ENCODE results near the gene SLC22A9.
"Not testable (repeated sequence)": the region's sequence is repeated elsewhere in the genome, so short reads cannot be mapped to it uniquely, and the experiment has no call there.

Gene SLC22A9

DNA sequence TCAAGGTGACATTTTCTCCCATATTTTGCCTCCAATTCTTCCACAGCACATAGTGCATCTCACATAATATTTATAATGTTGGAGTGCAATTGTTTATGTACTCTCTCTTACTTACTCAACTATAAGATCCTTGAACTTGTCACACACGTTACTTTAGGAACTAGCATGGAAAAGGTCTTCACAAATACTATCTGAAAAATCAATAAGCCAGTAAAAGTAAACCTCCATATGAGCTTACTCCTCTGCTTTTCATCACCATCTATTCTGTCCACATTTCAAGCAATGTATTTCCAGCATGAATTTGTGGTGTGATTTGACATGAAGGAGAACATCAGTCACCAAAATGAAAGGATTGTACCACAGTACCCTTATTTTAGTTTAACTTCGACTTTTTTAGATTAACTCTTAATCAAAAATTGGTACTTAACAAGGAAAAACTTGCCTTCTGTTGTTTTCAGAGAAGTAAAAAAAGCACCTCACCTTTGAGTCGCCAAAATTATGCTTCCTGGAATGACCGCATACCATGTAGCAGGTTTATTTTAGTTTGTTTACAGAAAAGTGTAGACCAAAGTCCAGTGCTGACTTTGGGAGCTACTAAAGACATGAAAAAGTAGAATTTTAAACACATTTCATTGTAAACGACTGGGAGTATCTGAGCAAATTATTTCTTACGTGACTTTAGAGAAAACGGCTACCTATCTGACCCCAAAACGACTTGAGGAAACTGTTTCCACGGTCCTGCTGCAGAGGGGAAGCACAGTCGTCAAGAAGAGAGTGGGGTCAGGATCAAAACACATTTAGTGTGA, at the start of gene SLC22A9:
SLC22A9 (plus strand) TSS at position 621 of the 806 bp plus-strand sequence. CDS start 272 bp downstream, outside the sequence.
- no peak for DNase-seq

DNA sequence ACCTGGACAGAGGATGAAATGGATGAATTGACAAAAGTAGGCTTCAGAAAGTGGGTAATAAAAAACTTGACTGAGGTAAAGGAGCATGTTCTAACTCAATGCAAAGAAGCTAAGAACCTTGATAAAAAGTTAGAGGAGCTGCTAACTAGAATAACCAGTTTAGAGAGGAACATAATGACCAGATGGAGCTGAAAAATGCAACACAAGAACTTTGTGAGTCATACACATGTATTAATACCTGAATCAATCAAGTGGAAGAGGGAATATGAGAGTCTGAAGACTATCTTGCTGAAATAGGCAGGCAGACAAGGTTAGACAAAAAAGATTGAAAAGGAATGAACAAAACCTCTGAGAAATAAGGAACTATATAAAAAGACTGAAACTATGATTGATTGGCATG, 47.9 kb upstream of the SLC22A9 start:
- no peak for DNase-seq

DNA sequence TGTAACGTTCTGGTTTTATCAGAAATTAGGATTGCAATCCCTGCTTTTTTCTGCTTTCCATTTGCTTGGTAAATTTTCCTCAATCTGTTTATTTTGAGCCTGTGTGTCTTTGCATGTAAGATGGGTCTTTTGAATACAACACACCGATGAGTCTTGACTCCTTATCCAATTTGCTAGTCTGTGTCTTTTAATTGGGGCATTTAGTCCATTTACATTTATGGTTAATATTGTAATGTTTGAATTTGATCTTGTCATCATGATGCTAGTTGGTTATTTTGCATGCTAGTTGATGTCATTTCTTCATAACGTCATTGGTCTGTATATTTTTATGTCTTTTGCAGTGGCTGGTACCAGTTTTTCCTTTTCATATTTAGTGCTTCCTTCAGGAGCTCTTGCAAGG, 34.5 kb upstream of the SLC22A9 start:
- not testable (repeated sequence) for DNase-seq

DNA sequence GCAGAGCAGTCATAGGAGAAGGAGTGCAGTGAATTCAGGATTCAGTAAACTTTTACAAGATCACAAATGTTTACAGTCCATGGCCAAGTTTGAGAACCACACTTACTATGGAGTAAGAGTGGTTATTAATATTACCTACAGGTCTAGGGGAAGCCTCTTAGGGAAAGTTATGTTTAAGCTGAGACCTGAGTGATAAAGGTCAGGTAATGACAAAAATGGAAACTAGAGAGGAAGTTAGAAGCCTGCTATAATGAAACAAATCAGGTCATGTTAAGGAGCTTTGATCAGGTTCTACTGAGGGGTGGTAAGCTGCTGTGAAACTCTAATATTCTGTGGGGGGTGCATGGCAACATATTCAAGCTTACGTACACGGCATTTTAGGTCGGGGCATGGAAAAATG, 32.5 kb upstream of the SLC22A9 start:
- no peak for DNase-seq

DNA sequence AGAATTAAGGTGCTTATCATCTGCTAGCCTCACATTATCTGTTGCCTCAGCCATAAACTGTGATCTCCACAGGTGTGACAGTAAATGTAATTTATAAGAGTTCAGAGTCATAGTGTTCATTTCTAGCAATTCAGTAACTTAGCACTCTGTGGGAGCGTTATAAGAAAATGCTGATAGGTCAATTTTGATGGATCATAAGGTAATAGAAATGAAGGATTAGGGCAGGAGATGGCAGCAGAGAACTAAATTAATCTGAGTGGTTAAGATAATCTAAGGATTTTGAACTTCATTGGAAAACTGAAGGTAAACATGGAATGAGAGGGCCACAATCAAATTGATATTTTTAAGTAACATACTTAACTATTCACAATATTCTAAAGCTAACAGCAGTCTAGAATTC, 26.5 kb upstream of the SLC22A9 start:
- no peak for DNase-seq

DNA sequence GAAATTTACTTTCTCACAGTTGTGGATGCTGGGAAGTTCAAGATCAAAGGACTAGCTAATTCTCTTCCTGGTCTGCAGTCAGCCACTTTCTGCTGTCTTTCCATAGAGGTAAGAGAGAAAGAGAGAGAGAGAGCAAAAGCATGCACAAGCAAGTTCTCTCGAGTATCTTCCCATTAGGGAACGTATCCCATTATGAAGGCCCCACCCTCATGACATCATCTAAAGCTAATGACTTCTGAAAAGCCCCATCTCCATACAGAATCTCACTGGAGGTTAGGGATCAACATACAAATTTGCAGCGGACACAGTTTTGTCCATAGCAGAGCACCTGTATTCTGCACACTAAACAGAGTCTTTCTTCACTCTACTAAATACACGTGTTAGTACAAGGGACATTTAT, 17.4 kb upstream of the SLC22A9 start:
- no peak for DNase-seq

DNA sequence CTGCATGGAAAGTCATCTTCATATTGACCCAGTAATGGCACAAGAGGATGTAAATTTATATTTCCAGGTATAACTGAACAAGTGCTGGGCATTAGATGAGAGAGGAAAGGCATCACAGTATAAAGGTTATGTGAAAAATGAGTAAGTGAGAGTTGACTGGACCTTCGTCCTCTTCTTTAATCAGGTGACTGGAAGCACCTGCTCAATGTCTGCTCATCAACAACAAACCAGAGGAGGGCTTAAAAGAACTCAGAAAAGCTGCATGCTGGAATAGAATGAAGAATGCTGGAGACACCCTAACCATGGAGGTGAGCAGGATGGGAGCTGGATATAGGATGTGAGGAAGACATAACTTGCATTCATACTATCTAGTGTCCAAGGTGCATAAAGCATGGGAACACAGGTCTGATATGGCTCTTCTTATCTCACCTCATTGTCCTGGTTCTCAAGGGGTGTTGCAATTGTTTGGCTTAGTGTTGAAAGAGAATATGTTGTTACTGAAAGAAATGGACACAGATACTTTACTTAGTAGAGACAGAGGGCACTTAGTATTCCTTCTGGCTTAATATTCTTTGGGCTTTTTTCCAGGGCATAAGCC, 7.3 kb upstream of the SLC22A9 start:
- DNase-seq = no peak

DNA sequence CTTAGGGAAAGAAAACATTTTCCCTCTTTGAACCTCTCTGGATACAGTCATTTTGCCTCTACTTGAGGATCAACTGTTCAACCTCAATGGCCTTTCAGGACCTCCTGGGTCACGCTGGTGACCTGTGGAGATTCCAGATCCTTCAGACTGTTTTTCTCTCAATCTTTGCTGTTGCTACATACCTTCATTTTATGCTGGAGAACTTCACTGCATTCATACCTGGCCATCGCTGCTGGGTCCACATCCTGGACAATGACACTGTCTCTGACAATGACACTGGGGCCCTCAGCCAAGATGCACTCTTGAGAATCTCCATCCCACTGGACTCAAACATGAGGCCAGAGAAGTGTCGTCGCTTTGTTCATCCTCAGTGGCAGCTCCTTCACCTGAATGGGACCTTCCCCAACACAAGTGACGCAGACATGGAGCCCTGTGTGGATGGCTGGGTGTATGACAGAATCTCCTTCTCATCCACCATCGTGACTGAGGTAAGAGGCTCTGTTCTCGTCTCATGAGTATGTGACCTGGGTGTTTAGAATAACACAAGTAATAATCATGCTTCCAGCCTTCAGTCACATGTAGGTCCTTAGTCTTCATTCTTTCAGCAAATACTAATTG, 495 bp downstream of the SLC22A9 start:
- DNase-seq = no peak

DNA sequence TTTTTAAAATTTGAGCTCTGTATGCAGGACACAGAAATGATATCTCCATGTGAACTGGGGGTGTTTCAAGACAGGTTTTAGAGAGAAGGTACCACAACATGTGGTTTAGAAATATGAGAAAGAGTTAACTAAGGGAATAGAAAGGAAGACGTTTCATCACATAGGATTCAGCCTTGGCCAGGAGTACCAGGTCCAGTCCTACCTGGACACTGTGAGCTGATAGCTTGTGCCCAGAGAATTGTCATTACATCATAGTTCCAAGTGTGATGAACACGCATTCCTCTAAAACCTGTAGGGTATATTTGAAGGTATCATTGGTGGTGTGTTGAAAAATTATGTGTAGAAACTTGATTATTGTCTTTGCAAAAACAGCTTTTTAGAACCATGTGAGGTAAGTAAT, 1.8 kb downstream of the SLC22A9 start:
- no peak for DNase-seq

DNA sequence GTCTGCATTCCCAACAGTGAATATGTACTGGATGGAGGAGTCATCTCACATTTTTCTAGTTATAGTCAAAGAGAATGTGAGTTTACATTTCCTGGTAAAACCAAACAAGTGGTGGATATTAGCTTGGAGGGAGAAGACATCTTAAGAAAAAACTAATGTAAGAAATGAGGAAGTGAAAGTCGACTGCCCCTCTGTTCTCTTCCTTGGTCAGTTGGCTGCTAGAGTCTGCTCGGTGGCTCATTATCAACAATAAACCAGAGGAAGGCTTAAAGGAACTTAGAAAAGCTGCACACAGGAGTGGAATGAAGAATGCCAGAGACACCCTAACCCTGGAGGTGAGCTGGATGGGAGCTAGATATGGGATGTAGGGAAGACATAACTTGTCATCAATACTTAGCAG, 5.8 kb downstream of the SLC22A9 start:
- no peak for DNase-seq

DNA sequence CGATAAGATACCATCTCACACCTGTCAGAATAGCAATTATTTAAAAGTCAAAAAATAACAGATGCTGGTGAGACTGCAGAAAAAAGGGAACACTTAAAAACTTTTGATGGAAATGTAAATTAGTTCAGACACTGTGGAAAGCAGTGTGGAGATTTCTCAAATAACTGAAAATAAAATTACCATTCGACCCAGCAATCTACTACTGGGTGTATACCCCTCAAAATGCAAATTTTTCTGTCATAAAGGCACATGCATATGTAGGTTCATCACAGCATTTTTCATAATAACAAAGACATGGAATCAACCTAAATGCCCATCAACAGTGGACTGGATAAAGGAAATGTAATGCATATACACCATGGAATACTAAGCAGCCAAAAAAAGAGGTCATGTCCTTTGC, 10.5 kb downstream of the SLC22A9 start:
- DNase-seq = no peak

DNA sequence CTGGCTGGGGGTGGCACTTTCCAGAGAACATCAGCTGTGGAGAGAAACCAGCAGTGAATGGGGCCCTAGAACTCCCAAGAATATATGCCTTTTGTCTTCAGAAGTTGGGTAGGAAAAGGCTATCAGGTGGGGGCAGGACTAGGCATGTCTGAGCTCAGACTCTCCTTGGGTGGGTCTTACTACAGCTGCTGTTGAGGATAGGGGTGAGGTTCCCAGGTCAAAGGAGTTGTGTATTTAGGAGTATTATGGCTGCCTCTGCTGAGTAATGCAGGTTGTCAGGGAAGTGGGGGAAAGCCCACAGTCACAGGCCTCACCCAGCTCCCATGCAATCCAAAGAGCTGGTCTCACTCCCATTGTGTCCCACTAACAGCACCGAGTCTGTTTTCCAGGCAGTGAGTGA, 26.1 kb downstream of the SLC22A9 start:
- no peak for DNase-seq

DNA sequence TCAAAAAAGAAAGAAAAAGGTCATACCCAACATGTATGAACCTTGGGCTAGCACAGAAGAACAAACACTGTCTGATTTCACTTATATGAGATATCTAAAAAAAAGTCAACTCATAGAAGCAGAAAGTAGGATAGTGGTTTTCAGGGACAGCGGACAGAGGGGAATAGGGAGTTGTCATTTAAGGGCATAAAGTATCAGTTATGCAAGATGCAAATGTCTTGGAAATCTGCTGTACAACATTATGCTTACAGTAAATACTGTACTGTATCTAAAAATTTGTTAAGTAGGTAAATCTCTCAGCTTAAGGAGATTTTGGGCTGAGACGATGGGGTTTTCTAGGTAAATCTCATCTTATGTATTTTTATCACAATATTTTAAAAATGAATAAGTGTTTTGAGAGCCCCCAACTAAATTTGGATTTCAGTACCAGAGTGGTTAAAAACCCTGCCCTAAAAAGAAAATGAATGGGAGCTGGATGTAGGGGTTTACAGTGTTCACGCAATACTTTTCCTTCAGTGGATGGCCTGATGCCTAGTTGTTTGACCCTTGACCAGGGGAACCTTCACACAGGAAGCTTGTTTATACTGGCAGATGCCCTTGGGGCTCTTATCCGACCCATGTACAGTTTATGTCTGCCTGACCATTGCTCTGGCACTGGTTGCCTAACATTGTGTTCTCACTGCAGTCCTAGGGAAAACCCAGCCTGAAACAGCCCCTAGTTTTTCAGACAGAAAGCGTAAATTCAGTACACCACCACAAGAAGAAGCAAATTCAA, 34.8 kb downstream of the SLC22A9 start:
- DNase-seq = no peak

DNA sequence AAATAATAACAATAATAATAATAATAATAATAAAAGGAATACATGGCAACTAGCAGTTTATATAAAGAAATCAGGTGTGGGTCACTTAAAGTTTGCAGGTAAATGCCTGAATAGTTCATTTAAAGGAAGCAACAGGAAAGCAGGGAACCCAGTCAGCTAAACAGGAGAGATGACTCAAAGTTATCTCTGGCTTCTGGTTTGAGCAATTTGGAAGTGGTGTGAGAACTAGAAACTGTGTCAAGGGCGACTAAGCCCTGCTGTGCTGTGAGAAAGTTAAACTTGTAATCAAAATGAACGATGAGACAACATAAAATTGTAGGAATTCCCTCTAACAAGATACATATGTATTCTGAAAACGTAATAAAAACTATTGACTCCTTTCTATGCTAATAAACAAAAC, 35.5 kb downstream of the SLC22A9 start:
- no peak for DNase-seq

DNA sequence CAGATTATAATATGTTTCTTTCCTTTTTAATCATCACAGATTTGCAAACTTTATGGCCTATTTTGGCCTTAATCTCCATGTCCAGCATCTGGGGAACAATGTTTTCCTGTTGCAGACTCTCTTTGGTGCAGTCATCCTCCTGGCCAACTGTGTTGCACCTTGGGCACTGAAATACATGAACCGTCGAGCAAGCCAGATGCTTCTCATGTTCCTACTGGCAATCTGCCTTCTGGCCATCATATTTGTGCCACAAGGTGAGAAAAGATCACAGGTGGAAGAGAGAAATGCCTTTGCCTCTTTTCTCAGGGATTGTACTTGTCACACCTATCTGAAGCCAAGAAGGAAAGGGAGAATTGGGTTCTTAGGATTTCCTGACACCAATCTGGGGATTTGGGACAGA, 36.9 kb downstream of the SLC22A9 start:
- DNase-seq = no peak

DNA sequence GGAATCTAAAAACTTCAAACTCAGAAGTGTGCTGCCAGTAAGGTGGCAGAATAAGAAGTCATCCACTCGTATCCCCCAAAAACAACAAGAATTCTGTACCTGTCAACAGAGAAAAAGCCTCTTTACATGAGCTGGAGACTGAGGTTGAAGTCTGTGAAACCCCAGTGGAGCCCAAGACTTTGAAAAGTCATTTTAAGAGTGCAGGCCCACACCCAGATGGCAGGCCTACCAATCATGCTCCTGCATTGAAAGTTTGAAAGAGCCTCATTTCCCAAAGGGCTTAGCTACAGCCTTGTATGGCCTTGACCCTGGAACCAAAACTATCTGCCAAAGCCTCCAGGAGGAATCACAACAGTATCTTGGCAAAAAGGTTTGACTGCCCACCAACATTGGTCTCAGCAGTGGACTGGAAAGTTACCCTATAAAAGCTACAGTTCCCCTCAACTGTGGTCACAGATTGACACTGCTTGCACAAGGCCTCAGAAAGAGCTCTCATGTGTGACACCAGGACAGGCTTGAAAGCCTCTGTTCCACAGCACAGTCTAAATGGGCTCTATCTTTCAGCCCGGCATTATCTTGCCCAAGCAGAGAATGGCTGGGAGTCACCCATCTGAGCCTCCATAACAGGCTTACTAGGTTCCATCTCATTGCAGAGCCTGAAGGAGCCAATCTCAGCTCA, 47.7 kb downstream of the SLC22A9 start:
- DNase-seq = no peak

DNA sequence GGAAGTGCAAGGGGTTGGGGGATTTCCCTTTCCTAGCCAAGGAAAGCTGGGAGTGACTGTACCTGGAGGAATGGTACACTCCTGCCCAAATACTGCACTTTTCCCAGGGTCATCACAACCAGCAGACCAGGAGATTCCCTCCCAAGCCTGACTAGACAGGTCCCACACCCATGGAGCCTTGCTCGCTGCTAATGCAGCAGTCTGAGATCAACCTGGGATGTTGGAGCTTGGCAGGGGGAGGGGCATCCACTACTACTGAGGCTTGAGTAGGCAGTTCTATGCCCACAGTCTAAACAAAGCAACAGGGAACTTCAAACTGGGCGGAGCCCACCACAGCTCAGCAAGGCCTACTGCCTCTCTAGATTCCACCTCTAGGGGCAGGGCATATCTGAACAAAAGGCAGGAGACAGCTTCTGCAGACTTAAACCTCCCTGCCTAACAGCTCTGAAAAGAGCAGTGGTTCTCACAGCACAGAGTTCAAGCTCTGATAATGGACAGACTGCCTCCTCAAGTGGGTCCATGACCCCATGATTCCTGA, 58.5 kb downstream of the SLC22A9 start:
- no peak for DNase-seq

DNA sequence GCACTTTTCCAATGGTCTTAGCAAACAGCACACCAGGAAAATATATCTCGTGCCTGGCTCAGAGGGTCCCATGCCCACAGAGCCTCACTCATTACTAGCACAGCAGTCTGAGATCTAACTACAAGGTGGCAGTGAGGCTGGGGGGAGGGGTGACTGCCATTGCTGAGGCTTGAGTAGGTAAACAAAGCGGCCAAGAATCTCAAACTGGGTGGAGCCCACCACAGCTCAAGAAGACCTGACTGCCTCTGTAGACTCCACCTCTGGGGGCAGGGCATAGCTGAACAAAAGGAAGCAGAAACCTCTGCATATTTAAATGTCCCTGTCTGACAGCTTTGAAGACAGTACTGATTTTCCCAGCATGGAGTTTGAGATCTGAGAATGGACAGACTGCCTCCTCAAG, 61.1 kb downstream of the SLC22A9 start:
- not testable (repeated sequence) for DNase-seq

DNA sequence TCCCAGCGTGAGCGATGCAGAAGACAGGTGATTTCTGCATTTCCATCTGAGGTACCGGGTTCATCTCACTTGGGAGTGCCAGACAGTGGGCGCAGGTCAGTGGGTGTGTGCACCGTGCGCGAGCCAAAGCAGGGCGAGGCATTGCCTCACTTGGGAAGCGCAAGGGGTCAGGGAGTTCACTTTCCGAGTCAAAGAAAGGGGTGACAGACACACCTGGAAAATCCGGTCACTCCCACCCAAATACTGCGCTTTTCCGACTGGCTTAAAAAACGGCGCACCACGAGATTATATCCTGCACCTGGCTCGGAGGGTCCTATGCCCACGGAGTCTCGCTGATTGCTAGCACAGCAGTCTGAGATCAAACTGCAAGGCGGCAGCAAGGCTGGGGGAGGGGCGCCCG, 65.8 kb downstream of the SLC22A9 start:
- DNase-seq = not testable (repeated sequence)

DNA sequence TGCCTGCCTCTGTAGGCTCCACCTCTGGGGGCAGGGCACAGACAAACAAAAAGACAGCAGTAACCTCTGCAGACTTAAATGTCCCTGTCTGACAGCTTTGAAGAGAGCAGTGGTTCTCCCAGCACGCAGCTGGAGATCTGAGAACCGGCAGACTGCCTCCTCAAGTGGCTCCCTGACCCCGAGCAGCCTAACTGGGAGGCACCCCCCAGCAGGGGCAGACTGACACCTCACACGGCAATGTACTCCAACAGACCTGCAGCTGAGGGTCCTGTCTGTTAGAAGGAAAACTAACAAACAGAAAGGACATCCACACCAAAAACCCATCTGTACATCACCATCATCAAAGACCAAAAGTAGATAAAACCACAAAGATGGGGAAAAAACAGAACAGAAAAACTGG, 66.2 kb downstream of the SLC22A9 start:
- DNase-seq = not testable (repeated sequence)

DNA sequence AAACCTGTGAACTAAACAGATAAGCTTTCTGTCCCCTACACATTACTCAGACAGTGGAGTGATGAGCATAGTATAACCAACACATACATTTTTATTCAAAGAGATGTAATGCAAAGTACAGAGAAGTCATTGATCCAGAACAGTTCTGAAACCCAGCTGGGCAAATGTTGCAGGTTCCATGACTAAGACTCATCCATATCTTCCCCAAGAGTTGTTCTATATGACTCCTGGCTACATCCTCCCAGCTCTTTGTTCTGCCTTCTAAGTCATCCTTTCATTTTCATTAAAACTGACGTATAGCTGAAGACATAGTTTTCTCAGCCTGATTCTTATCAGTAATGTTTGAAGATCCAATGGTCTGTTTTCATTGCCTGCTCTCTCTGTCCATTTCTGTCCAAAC, 74.1 kb downstream of the SLC22A9 start:
- no peak for DNase-seq

DNA sequence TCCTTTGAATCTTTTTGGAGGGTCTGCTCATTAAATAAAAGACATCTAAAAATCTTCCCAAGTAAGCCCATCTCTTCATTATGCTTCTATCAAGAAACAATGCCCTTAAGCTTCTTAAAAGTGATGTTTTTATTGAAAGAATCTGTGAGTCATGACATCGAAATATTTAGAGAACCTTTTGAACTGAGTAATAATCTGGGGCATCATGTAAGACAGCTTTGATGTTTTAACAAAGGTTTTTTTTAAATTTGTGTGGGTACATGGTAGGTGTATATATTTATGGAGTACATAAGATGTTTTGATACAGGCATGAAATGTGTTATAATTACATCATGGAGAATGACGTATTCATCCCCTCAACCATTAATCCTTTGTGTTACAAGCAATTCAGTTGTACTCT, 74.6 kb downstream of the SLC22A9 start:
- no peak for DNase-seq

DNA sequence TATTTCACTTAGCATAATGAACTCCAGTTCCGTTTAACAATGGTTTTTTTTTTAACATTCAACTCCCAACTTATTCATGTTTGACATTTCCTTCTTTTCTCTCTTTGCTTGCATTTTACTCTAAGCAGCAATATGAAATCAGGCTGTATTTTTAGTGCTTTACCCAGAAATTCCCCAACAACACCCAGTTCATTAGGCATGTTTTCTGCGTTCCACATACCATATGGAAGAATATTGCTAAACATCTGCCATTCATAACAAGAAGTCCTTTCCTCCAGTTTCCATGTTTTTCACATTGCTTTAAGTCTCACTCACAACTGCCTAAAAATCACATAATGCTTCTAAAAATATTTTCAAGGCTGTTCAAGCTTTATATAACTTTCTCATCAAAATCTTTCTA, 75.5 kb downstream of the SLC22A9 start:
- DNase-seq = no peak
